Activated CD8-positive, alpha-beta T cell treated with anti-CD3 and anti-CD28 coated beads, Interleukin-2, amount 10 ng/mL, durations not matched to agents 7 days and 5 days (primary cell): ENCODE results near the gene NCEH1. TPM values are rescaled to one million over a fixed set of nuclear protein-coding genes. Genes with fewer than 3 reads are reported as not detected.

Experiments used
- ATAC-seq: fragments of 150-1000 bp; cut with Tn5 transposase; one replicate; pipeline ENCODE4 v1.10.0; 2021; ENCODE audit warnings: moderate library complexity
- CTCF ChIA-PET: fragments of 350-600 bp; sonication (Branson Sonifier 250); formaldehyde crosslinking; loops from one replicate; lab custom pipeline; 2021; ENCODE audit warnings: antibody characterized with exemption; lab: Charles Lee
- POLR2A ChIA-PET: fragments of 350-600 bp; sonication (Branson Sonifier 250); formaldehyde crosslinking; loops from one replicate; lab custom pipeline; 2021; ENCODE audit warnings: antibody characterized with exemption; lab: Charles Lee
- DNase-seq: peaks from one replicate; pipeline ENCODE4 v3.0.0-alpha.2; 2020
- H3K27ac Mint-ChIP-seq: one replicate; pipeline ENCODE4 v1.8.0; 2021; ENCODE audit warnings: mild to moderate bottlenecking, mixed read lengths
- H3K27me3 Mint-ChIP-seq: one replicate; pipeline ENCODE4 v1.8.0; 2021; ENCODE audit warnings: low read depth, mixed read lengths
- H3K36me3 Mint-ChIP-seq: one replicate; pipeline ENCODE4 v1.8.0; 2021; ENCODE audit warnings: low read depth, mixed read lengths
- H3K4me1 Mint-ChIP-seq: one replicate; pipeline ENCODE4 v1.8.0; 2021; ENCODE audit warnings: low read depth, mixed read lengths
- H3K4me3 Mint-ChIP-seq: one replicate; pipeline ENCODE4 v1.8.0; 2021; ENCODE audit warnings: mild to moderate bottlenecking, mixed read lengths
- H3K9me3 Mint-ChIP-seq: one replicate; pipeline ENCODE4 v1.8.0; 2022; ENCODE audit warnings: mixed read lengths; ENCODE audit not compliant: insufficient read depth
- total RNA-seq, 2 experiments: library from RNA; stranded (reverse); gene quantifications; one replicate each; pipeline ENCODE4 v1.2.3, GENCODE V29; 2021

NCEH1 gene
- total RNA-seq, 2 experiments from 2014 or later, result 8.0 to 8.2 TPM

GRCh38 chr3:172694573-172695246 lies 16.2 kb downstream of the NCEH1 start:
- ATAC-seq (no peak), DNase-seq (no peak)
- H3K27ac Mint-ChIP-seq, result no peak overlapping the region
- H3K27me3 Mint-ChIP-seq, result no peaks in the 10 kb centered on the region
- peaks cover 18% of the 10 kb centered on the region for H3K4me1 Mint-ChIP-seq
- no peak overlapping the region for H3K4me3 Mint-ChIP-seq
- ChIA-PET CTCF (no interaction called here), POLR2A (no interaction called here)
- H3K36me3 Mint-ChIP-seq, result no peaks in the 10 kb centered on the region
- peaks cover 3% of the 10 kb centered on the region for H3K9me3 Mint-ChIP-seq

DNA sequence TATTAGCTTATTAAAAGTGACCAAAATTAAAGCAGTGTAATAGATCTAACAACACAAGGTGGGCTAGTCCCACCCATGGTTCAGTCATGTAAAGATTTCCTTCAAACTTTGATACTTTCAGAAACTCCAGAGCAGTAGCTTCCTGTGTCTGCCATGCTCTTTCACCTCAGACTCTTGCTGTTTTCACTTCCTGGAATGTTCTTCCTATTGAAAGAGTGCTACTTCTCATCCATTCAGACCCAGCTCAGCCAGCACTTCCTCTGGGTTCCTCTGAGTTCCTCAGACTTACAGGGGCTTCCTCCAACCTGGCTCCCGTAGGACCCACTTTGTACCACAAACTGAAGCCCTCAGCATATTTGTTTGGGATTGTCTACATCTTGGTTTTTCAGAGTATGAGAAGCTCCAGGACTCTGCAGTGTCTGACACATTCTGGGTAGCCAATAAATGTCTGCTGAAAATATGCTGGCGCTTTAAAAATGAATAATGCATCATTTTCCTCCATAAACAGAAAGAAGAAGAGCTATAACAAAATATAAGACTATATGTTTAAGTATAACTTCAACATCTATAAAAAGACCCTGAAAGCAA lies 18.0 kb downstream of the NCEH1 start:
- ATAC-seq (peak; percentile 27), DNase-seq (no peak)
- H3K4me1 Mint-ChIP-seq, result peaks cover 18% of the 10 kb centered on the region
- no peak overlapping the region for H3K4me3 Mint-ChIP-seq
- no peaks in the 10 kb centered on the region for H3K36me3 Mint-ChIP-seq
- CTCF ChIA-PET, result interaction anchor here (1.1 to 2.4 kb wide), 8 partner anchors 13 to 55 kb away, joined by 3 to 26 read pairs (median 5); partner anchors contain the start of gene NCEH1
- peak overlapping the region; percentile 54 for H3K27ac Mint-ChIP-seq
- no peaks in the 10 kb centered on the region for H3K27me3 Mint-ChIP-seq
- POLR2A ChIA-PET, result no interaction called here
- peaks cover 3% of the 10 kb centered on the region for H3K9me3 Mint-ChIP-seq

GRCh38 chr3:172690936-172691335 lies 19.9 kb downstream of the NCEH1 start:
- H3K4me1 Mint-ChIP-seq, result peaks cover 13% of the 10 kb centered on the region
- no peaks in the 10 kb centered on the region for H3K27me3 Mint-ChIP-seq
- CTCF ChIA-PET, result interaction anchor here (0.6 kb wide), 1 partner anchor 221 kb away, joined by 3 read pairs; no protein-coding TSS in a partner anchor
- H3K36me3 Mint-ChIP-seq, result no peaks in the 10 kb centered on the region
- ATAC-seq (no peak), DNase-seq (no peak)
- POLR2A ChIA-PET, result no interaction called here
- H3K4me3 Mint-ChIP-seq, result no peak overlapping the region
- peaks cover 3% of the 10 kb centered on the region for H3K9me3 Mint-ChIP-seq
- H3K27ac Mint-ChIP-seq, result no peak overlapping the region

- ATAC-seq (no peak), DNase-seq (no peak)
- Mint-ChIP-seq H3K4me3 (no peak overlapping the region), H3K27ac (no peak overlapping the region), H3K36me3 (no peaks in the 10 kb centered on the region), H3K9me3 (peaks cover 3% of the 10 kb centered on the region), H3K27me3 (no peaks in the 10 kb centered on the region), H3K4me1 (peaks cover 20% of the 10 kb centered on the region)
- ChIA-PET CTCF (interaction anchor here (0.9 to 2.6 kb wide), 2 partner anchors 12 to 16 kb away, joined by 5 to 8 read pairs; no protein-coding TSS in a partner anchor), POLR2A (no interaction called here)
Observed at GRCh38 chr3:172688588-172688987, 22.3 kb downstream of the NCEH1 start.

- Mint-ChIP-seq H3K4me3 (no peak overlapping the region), H3K36me3 (no peaks in the 10 kb centered on the region), H3K4me1 (peaks cover 12% of the 10 kb centered on the region), H3K9me3 (no peaks in the 10 kb centered on the region), H3K27ac (no peak overlapping the region), H3K27me3 (no peaks in the 10 kb centered on the region)
- ATAC-seq, result no peak
- POLR2A ChIA-PET, result no interaction called here
- CTCF ChIA-PET, result interaction anchor here (1.1 to 3.7 kb wide), 4 partner anchors 11 to 226 kb away, joined by 3 to 18 read pairs (median 7); no protein-coding TSS in a partner anchor
- DNase-seq, result no peak
Observed at GRCh38 chr3:172687501-172687900, 23.4 kb downstream of the NCEH1 start.

DNA sequence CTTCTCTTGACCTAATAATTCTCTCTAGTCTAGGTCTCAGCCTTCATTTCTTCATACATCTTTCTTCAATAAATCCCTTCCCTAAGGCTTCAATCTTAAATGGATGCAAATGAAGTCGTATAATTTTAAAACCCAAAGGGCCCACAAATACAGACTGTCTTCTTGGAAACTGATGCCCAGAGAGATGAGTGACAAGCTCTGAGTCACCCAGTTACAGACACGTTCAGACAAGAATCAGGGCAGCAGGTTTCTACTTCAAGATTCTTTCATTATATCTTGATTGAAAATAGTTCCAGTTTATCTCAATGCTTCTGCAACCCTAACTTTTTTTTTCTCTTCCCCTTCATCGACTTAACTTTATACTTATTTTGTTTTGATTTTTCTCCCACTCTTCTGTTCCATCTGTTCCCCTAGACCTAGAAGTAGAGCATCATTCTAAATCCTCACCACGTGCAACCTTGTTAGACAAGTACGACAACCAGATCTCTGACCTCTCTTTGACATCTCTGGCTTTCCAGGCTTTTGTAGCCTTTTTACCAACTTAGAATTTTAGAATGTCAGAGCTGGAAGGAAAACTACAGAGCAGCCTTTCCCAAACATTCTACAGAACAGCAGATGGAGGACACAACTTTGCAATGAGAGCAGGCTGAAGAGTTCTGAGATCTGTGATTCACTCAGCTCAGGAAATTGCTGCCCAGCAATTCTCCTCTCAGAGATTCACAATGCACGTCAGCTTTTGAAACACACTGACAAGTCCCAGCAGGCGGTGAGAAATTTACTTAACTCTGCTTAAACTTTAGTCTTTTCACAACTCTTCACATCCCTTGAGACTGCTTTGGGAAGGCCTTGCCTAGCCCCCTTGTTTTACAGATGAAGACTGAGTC lies 25.3 kb downstream of the NCEH1 start:
- H3K9me3 Mint-ChIP-seq, result no peaks in the 10 kb centered on the region
- H3K4me1 Mint-ChIP-seq, result peaks cover 7% of the 10 kb centered on the region
- H3K4me3 Mint-ChIP-seq, result no peak overlapping the region
- no peaks in the 10 kb centered on the region for H3K36me3 Mint-ChIP-seq
- ChIA-PET POLR2A (interaction anchor here (0.8 to 1.3 kb wide), 2 partner anchors 32 to 65 kb away, joined by 3 to 5 read pairs; partner anchors contain the start of gene ECT2), CTCF (interaction anchor here (1.0 to 3.7 kb wide), 4 partner anchors 12 to 353 kb away, joined by 3 to 18 read pairs (median 4); no protein-coding TSS in a partner anchor)
- ATAC-seq (no peak), DNase-seq (no peak)
- no peaks in the 10 kb centered on the region for H3K27me3 Mint-ChIP-seq
- no peak overlapping the region for H3K27ac Mint-ChIP-seq

DNA sequence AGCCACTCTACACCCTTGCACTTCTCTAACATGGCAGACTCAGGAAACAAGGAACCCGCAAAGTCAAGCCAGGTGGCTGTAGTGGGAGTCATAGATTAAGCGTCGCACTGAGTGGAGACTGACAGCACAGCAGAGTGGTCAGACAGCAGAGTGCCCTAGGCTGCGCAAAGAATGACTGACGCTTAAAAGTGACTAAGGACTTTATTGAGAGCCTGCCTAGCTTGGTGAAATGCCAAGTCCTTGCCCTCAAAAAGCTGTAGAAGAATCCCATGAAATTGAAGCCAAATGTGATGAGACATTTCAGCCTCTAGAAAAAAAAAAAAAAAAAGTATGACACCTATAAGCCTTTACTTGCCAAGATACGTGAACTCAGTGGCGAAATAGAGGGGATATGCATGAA lies 30.2 kb downstream of the NCEH1 start:
- ATAC-seq (no peak), DNase-seq (no peak)
- ChIA-PET CTCF (no interaction called here), POLR2A (no interaction called here)
- Mint-ChIP-seq H3K36me3 (no peaks in the 10 kb centered on the region), H3K27ac (no peak overlapping the region), H3K9me3 (no peaks in the 10 kb centered on the region), H3K4me1 (peaks cover 15% of the 10 kb centered on the region), H3K27me3 (no peaks in the 10 kb centered on the region), H3K4me3 (no peak overlapping the region)

- ChIA-PET CTCF (interaction anchor here (1.6 kb wide), 1 partner anchor 347 kb away, joined by 5 read pairs; no protein-coding TSS in a partner anchor), POLR2A (no interaction called here)
- Mint-ChIP-seq H3K27ac (no peak overlapping the region), H3K9me3 (no peaks in the 10 kb centered on the region), H3K27me3 (no peaks in the 10 kb centered on the region), H3K36me3 (no peaks in the 10 kb centered on the region), H3K4me3 (no peak overlapping the region), H3K4me1 (peaks cover 13% of the 10 kb centered on the region)
- DNase-seq, result no peak
- no peak for ATAC-seq
Observed at GRCh38 chr3:172679599-172679998, 31.3 kb downstream of the NCEH1 start.

DNA sequence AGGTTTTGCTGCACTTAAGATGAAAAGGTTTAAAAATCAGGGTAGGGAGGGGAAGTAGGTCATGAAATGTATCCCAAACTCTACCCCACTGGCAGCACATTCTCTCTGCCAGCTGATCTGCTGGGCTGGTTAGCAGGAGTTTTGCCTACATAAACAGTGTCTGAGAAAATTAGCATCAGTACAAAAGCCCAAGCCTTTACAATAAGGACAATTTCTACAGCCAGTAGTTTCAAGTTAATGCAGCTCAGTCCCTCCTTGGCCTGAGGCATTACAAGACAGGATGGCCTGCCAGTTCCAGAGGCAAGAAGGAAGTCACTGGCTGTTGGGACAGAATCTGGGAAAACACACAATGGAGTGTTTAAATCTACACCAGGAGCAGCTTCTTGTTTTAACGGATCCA lies 32.8 kb downstream of the NCEH1 start:
- no peak overlapping the region for H3K27ac Mint-ChIP-seq
- CTCF ChIA-PET, result interaction anchor here (1.6 to 2.4 kb wide), 3 partner anchors 71 to 345 kb away, joined by 3 to 11 read pairs (median 5); partner anchors contain the start of gene ECT2
- no peak overlapping the region for H3K4me3 Mint-ChIP-seq
- no peaks in the 10 kb centered on the region for H3K36me3 Mint-ChIP-seq
- no peak for ATAC-seq
- H3K9me3 Mint-ChIP-seq, result no peaks in the 10 kb centered on the region
- POLR2A ChIA-PET, result no interaction called here
- peaks cover 16% of the 10 kb centered on the region for H3K4me1 Mint-ChIP-seq
- no peak for DNase-seq
- no peaks in the 10 kb centered on the region for H3K27me3 Mint-ChIP-seq

GRCh38 chr3:172676196-172676922 lies 34.5 kb downstream of the NCEH1 start:
- Mint-ChIP-seq H3K4me3 (no peak overlapping the region), H3K9me3 (no peaks in the 10 kb centered on the region), H3K4me1 (peaks cover 16% of the 10 kb centered on the region), H3K27me3 (no peaks in the 10 kb centered on the region), H3K27ac (no peak overlapping the region), H3K36me3 (no peaks in the 10 kb centered on the region)
- ChIA-PET CTCF (interaction anchor here (0.9 to 2.4 kb wide), 8 partner anchors 10 to 215 kb away, joined by 3 to 11 read pairs (median 6); partner anchors contain the start of gene ECT2), POLR2A (no interaction called here)
- ATAC-seq (no peak), DNase-seq (no peak)
